Thoracic aorta (tissue), 2 donors: ENCODE results near the gene PNP. TPM values are rescaled to one million over a fixed set of nuclear protein-coding genes. Genes with fewer than 3 reads are reported as not detected.

Source experiments
- ATAC-seq: fragments of 150-250 bp; one replicate; pipeline ENCODE4 v1.8.0; 2017; ENCODE audit warnings: low read depth; ENCODE audit not compliant: insufficient number of reproducible peaks, low FRiP score
- DNase-seq: peaks from one replicate; pipeline ENCODE4 v3.0.0-alpha.2; 2020; ENCODE audit warnings: low spot score
- H3K27ac ChIP-seq, 2 donors: fragments of 200-600 bp; sonication (generic); 1 replicate in 1 of 2; 2 replicates in 1 of 2; pipeline ENCODE4 v1.5.1; 2016; ENCODE audit warnings: mild to moderate bottlenecking in 2 of 2, moderate library complexity in 2 of 2
- H3K27me3 ChIP-seq: fragments of 200-600 bp; sonication (generic); replicated peaks from 2 replicates; pipeline ENCODE4 v1.6.0; 2016; ENCODE audit warnings: mild to moderate bottlenecking; ENCODE audit not compliant: insufficient read depth
- H3K36me3 ChIP-seq: fragments of 200-600 bp; sonication (generic); one replicate; pipeline ENCODE4 v1.5.1; 2016
- H3K4me1 ChIP-seq, 2 donors: fragments of 200-600 bp; sonication (generic); 1 replicate in 1 of 2; 2 replicates in 1 of 2; pipeline versions ENCODE4 v1.5.1 to v1.6.0; 2016; ENCODE audit warnings: low read depth in 2 of 2, mild to moderate bottlenecking in 1 of 2; ENCODE audit not compliant: control insufficient read depth in 1 of 2
- H3K4me3 ChIP-seq: fragments of 200-600 bp; sonication (generic); 2 replicates; pipeline ENCODE4 v1.5.1; 2016; ENCODE audit warnings: mild to moderate bottlenecking
- H3K9me3 ChIP-seq: fragments of 200-600 bp; sonication (generic); 2 replicates; pipeline ENCODE4 v1.5.1; 2016
- CTCF ChIP-seq: fragments of 200-600 bp; sonication (generic); IDR thresholded peaks from one replicate; pipeline ENCODE4 v1.5.1; 2019; ENCODE audit warnings: antibody characterized with exemption
- total RNA-seq, 2 donors: library from RNA; depleted of rRNA; stranded (reverse); fragments of >200 nt; gene quantifications; one replicate each; pipeline versions ENCODE4 v1.1.0 to v1.2.3, GENCODE V29; 2016

The PNP gene
- total RNA-seq, 2 donors from 2014 or later: 42.4 to 170 TPM

GRCh38 chr14:20434701-20435581, 34.3 kb upstream of the PNP start:
- peaks cover 0 to 13% of the 10 kb centered on the region in 2 donors for H3K4me1 ChIP-seq
- no peak for TF ChIP-seq CTCF
- no peaks in the 10 kb centered on the region for H3K36me3 ChIP-seq
- ATAC-seq (no peak), DNase-seq (peak; percentile 9)
- H3K9me3 ChIP-seq: no peaks in the 10 kb centered on the region
- H3K27me3 ChIP-seq: no peaks in the 10 kb centered on the region
- H3K27ac ChIP-seq: peak overlapping the region in 1 of 2 donors; percentile 38
- peak overlapping the region; percentile 59 for H3K4me3 ChIP-seq

GRCh38 chr14:20435582-20436362, 33.4 kb upstream of the PNP start, which contains the start of gene KLHL33:
Gene KLHL33 (minus strand): TSS chr14:20436166. CDS start chr14:20435811, 355 bp downstream.
- Histone ChIP-seq H3K4me3 (peak within 1 kb of the TSS; percentile 59), H3K27me3 (no peaks in the 10 kb centered on the region), H3K27ac (peak within 1 kb of the TSS in 1 of 2 donors; percentile 38), H3K4me1 (peaks cover 0 to 13% of the 10 kb centered on the region in 2 donors), H3K36me3 (no peaks in the 10 kb centered on the region), H3K9me3 (no peaks in the 10 kb centered on the region)
- no peak for TF ChIP-seq CTCF
- ATAC-seq (no peak), DNase-seq (no peak)

GRCh38 chr14:20436363-20436755, 32.8 kb upstream of the PNP start:
- no peaks in the 10 kb centered on the region for H3K27me3 ChIP-seq
- peaks cover 0 to 13% of the 10 kb centered on the region in 2 donors for H3K4me1 ChIP-seq
- H3K36me3 ChIP-seq: no peaks in the 10 kb centered on the region
- ATAC-seq (no peak), DNase-seq (no peak)
- no peak for TF ChIP-seq CTCF
- no peaks in the 10 kb centered on the region for H3K9me3 ChIP-seq
- no peak overlapping the region for H3K4me3 ChIP-seq
- no peak overlapping the region for H3K27ac ChIP-seq

GRCh38 chr14:20438664-20439063, 30.5 kb upstream of the PNP start:
- no peak for DNase-seq

More at GRCh38 chr14:20438664-20439063, 30.5 kb upstream of the PNP start:
- H3K36me3 ChIP-seq: no peaks in the 10 kb centered on the region
- no peaks in the 10 kb centered on the region for H3K9me3 ChIP-seq
- H3K27me3 ChIP-seq: no peaks in the 10 kb centered on the region
- peaks cover 0 to 13% of the 10 kb centered on the region in 2 donors for H3K4me1 ChIP-seq
- no peak for ATAC-seq
- H3K4me3 ChIP-seq: no peak overlapping the region
- H3K27ac ChIP-seq: no peak overlapping the region
- TF ChIP-seq CTCF: no peak
